K562 (cell line): Measurements from ENCODE around the gene IQCC. TPM values are rescaled to one million over a fixed set of nuclear protein-coding genes. Genes with fewer than 3 reads are reported as not detected.

Experiments
- ATF7 ChIP-seq: fragments of 450-650 bp; IDR thresholded peaks from 2 replicates; pipeline ENCODE4 v1.7.1; 2014; ENCODE audit warnings: mild to moderate bottlenecking, moderate library complexity
- BDP1 ChIP-seq: IDR thresholded peaks from 3 replicates; pipeline ENCODE4 v1.6.1; 2011; ENCODE audit not compliant: insufficient read length, insufficient read depth
- CBX2 ChIP-seq: fragments of 200-600 bp; sonication (generic); IDR thresholded peaks from one replicate; pipeline ENCODE4 v1.6.1; 2012; ENCODE audit warnings: mild to moderate bottlenecking, low read length, inconsistent platforms; ENCODE audit not compliant: insufficient read depth, poor library complexity, severe bottlenecking
- DMBX1 ChIP-seq: fragments of 250-450 bp; sonication (Bioruptor Pico); IDR thresholded peaks from 2 replicates; pipeline ENCODE4 v1.8.0; 2022; ENCODE audit warnings: inconsistent platforms, mild to moderate bottlenecking, moderate library complexity, borderline replicate concordance
- ESRRA ChIP-seq: fragments of 450-650 bp; IDR thresholded peaks from 2 replicates; pipeline ENCODE4 v1.6.1; 2014; ENCODE audit warnings: low read depth, mild to moderate bottlenecking, moderate library complexity, borderline replicate concordance
- ETV6 ChIP-seq, 3 experiments: fragments of 150-350 bp in 1 of 3; sonication (generic) in 1 of 3; formaldehyde crosslinking in 1 of 3; IDR thresholded peaks; 2 replicates each; pipeline versions ENCODE4 v1.6.1 to v1.8.0; 2014 to 2022; ENCODE audit warnings: borderline replicate concordance in 2 of 3, low read depth in 2 of 3, antibody characterized with exemption in 1 of 3, low read length in 1 of 3, mild to moderate bottlenecking in 1 of 3, missing genetic modification reagents in 1 of 3
- HDAC2 ChIP-seq: fragments of 450-650 bp; IDR thresholded peaks from 2 replicates; pipeline ENCODE4 v1.6.1; 2016; ENCODE audit warnings: mild to moderate bottlenecking
- KLF16 ChIP-seq: IDR thresholded peaks from 2 replicates; pipeline ENCODE4 v1.6.1; 2016; ENCODE audit warnings: antibody characterized with exemption
- NEUROD1 ChIP-seq: fragments of 150-350 bp; IDR thresholded peaks from 2 replicates; pipeline ENCODE4 v1.6.1; 2014; ENCODE audit warnings: borderline replicate concordance, low read length, low read depth; ENCODE audit not compliant: partially characterized antibody
- PHF8 ChIP-seq: fragments of 200-600 bp; sonication (generic); IDR thresholded peaks from 2 replicates; pipeline ENCODE4 v1.6.1; 2012; ENCODE audit warnings: mixed run types, mild to moderate bottlenecking, inconsistent platforms, low read length, moderate library complexity, borderline replicate concordance
- POLR2AphosphoS2 ChIP-seq: IDR thresholded peaks from 2 replicates; pipeline ENCODE4 v1.6.1; 2012; ENCODE audit warnings: low read length, improper control_type of control experiment
- PTBP1 ChIP-seq: fragments of 200-400 bp; formaldehyde crosslinking; IDR thresholded peaks from 2 replicates; pipeline ENCODE4 v1.6.1; 2017; ENCODE audit warnings: low read depth, low read length
- SIN3B ChIP-seq: fragments of 450-650 bp; IDR thresholded peaks from 2 replicates; pipeline ENCODE4 v1.6.1; 2017; ENCODE audit warnings: low read depth, mild to moderate bottlenecking, moderate library complexity
- SMARCC2 ChIP-seq: fragments of 450-650 bp; IDR thresholded peaks from 2 replicates; pipeline ENCODE4 v1.6.1; 2017; ENCODE audit warnings: antibody characterized with exemption, moderate library complexity, mild to moderate bottlenecking, low read depth
- TCF3 ChIP-seq: sonication (generic); formaldehyde crosslinking; IDR thresholded peaks from 2 replicates; pipeline ENCODE4 v1.4.0; 2020; ENCODE audit warnings: mild to moderate bottlenecking, missing genetic modification reagents
- TFAM ChIP-seq: fragments of 250-450 bp; sonication (Bioruptor Pico); conservative IDR thresholded peaks from 2 replicates; pipeline ENCODE4 v1.5.0; 2021; ENCODE audit warnings: mild to moderate bottlenecking, moderate library complexity
- WHSC1 ChIP-seq: IDR thresholded peaks from one replicate; pipeline ENCODE4 v1.6.1; 2012; ENCODE audit warnings: low read length, control low read depth, inconsistent platforms
- ZBTB17 ChIP-seq: fragments of 450-650 bp; formaldehyde crosslinking; IDR thresholded peaks from 2 replicates; pipeline ENCODE4 v1.4.0; 2020; ENCODE audit warnings: mild to moderate bottlenecking
- ZBTB7A ChIP-seq: IDR thresholded peaks from 2 replicates; pipeline ENCODE4 v1.6.1; 2011; ENCODE audit warnings: low read depth, mild to moderate bottlenecking, low read length, moderate library complexity, borderline replicate concordance; ENCODE audit not compliant: control insufficient read depth
- ZNF134 ChIP-seq: fragments of 250-450 bp; sonication (Bioruptor Pico); conservative IDR thresholded peaks from 2 replicates; pipeline ENCODE4 v1.4.0; 2020
- ZNF282 ChIP-seq: sonication (generic); formaldehyde crosslinking; IDR thresholded peaks from 2 replicates; pipeline ENCODE4 v1.8.1; 2023; ENCODE audit warnings: missing genetic modification reagents
- ZNF431 ChIP-seq: sonication (generic); formaldehyde crosslinking; IDR thresholded peaks from 2 replicates; pipeline ENCODE4 v1.8.0; 2022; ENCODE audit warnings: mild to moderate bottlenecking, missing genetic modification reagents
- polyA plus RNA-seq, 8 experiments: library from polyadenylated mRNA; depleted of rRNA in 4 of 8; stranded (reverse) in 5 of 8; unstranded in 3 of 8; fragments of >200 nt; fragmentation: Nextera tagmentation in 2 of 8; fragmentation: Illumina TruSeq in 1 of 8; extraction: Ambion mirVana in 2 of 8; extraction: Trizol in 1 of 8; gene quantifications; 2 replicates each; pipeline versions ENCODE4 v1.2.1 to v1.2.3, GENCODE V29; 2011 to 2014; ENCODE audit warnings: inconsistent platforms in 1 of 8, missing spikeins in 1 of 8
- total RNA-seq, 7 experiments: library from RNA; depleted of rRNA in 6 of 7; stranded (reverse); fragments of >200 nt in 6 of 7; fragmentation: Illumina TruSeq in 2 of 7; extraction: Trizol in 2 of 7; gene quantifications; 2 replicates each; pipeline versions ENCODE4 v1.2.1 to v1.2.3, GENCODE V29; 2011 to 2021; ENCODE audit warnings: low replicate concordance in 1 of 7
- TF ChIP-seq, protein P1 (sequence below): sonication (generic); formaldehyde crosslinking; IDR thresholded peaks from 2 replicates; pipeline ENCODE4 v1.8.0; 2022; ENCODE audit warnings: mild to moderate bottlenecking, low read depth, missing genetic modification reagents
- TF ChIP-seq, protein P2 (sequence below): fragments of 250-450 bp; sonication (Bioruptor Pico); IDR thresholded peaks from 2 replicates; pipeline ENCODE4 v1.4.0; 2020; ENCODE audit warnings: borderline replicate concordance
- TF ChIP-seq, protein P3 (sequence below): fragments of 450-650 bp; IDR thresholded peaks from 2 replicates; pipeline ENCODE4 v1.6.1; 2014; ENCODE audit warnings: low read depth, mild to moderate bottlenecking, moderate library complexity, borderline replicate concordance

Gene IQCC
- total and polyA plus RNA-seq, 9 of the 15 experiments (the other 6 are each of a cell fraction or from before 2014, with no cell fraction given) = 8.1 to 16.5 (median 10.7) TPM

DNA sequence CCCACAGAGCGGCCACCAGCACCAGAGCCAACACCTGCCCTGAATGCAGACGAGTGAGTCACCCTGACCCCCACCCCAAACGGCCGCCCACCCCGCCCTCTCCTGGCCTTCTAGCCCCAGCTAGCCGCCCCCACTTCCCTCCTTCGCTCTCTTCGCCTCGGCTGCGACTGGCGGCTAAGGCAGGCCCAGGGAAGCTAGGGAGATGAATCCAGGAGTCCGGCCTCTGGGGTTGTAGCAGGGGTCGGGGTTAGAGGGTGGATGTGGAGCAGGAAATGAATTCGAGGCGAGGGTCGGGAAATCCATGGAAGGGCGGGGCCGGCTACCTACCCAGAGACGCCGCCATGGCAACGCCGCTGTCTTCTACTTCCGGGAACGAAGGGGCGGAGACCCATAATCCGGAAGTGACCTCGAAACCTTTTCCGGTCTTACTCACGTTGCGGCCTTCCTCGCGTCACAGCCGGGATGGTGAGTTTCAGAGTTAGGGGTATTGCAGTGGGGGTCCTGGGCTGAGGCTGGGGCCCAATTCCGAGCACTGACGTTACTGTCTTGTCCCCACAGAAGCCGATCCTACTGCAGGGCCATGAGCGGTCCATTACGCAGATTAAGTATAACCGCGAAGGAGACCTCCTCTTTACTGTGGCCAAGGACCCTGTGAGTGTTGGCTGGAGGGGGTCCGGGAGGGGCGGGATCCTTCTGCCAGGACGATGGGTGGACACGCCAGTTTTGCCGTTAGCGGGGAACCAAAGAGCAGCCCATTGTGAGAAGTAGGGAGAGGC is 16.7 kb downstream of the IQCC start, which contains the start of the genes EIF3I and TMEM234 (continued):
- TF ChIP-seq ZBTB17 (CRISPR knock-in tag) (0 out of 2 replicates have a peak, but pooled peaks have one; percentile 8), PTBP1 (no peak), WHSC1 (no peak), TFAM (no peak), BDP1 (no peak), ZNF282 (CRISPR knock-in tag) (no peak), ESRRA (peak; percentile 65; the same call in 1 of the 2 replicates), KLF16 (no peak), POLR2AphosphoS2 (peak; percentile 70; the same call in 1 of the 2 replicates), ZNF134 (CRISPR knock-in tag) (no peak), ZBTB7A (peak; percentile 72), TCF3 (CRISPR knock-in tag) (no peak), CBX2 (no peak), SIN3B (peak; percentile 72), DMBX1 (CRISPR knock-in tag) (no peak), HDAC2 (peak; percentile 89; the same call in 1 of the 2 replicates), ETV6 (IDR thresholded peaks at IDR 0.05; ENCODE audit: borderline replicate concordance in 1 of 2, low read depth in 2 of 2, low read length in 1 of 2) (peak in 1 of 2 experiments; percentile 66; a peak in 1 of 4 replicates), ETV6 (CRISPR knock-in tag; IDR thresholded peaks at IDR 0.05; ENCODE audit: borderline replicate concordance) (peak; percentile 67; the same call in 1 of the 2 replicates), NEUROD1 (peak; percentile 21), ATF7 (peak; percentile 87), SMARCC2 (no peak), ZNF431 (CRISPR knock-in tag) (no peak), PHF8 (peak; percentile 94)
- TF ChIP-seq, protein P1, sequence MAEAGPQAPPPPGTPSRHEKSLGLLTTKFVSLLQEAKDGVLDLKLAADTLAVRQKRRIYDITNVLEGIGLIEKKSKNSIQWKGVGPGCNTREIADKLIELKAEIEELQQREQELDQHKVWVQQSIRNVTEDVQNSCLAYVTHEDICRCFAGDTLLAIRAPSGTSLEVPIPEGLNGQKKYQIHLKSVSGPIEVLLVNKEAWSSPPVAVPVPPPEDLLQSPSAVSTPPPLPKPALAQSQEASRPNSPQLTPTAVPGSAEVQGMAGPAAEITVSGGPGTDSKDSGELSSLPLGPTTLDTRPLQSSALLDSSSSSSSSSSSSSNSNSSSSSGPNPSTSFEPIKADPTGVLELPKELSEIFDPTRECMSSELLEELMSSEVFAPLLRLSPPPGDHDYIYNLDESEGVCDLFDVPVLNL = no peak
- TF ChIP-seq, protein P2, sequence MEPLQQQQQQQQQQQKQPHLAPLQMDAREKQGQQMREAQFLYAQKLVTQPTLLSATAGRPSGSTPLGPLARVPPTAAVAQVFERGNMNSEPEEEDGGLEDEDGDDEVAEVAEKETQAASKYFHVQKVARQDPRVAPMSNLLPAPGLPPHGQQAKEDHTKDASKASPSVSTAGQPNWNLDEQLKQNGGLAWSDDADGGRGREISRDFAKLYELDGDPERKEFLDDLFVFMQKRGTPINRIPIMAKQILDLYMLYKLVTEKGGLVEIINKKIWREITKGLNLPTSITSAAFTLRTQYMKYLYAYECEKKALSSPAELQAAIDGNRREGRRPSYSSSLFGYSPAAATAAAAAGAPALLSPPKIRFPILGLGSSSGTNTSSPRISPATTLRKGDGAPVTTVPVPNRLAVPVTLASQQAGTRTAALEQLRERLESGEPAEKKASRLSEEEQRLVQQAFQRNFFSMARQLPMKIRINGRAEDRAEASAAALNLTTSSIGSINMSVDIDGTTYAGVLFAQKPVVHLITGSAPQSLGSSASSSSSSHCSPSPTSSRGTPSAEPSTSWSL (CRISPR knock-in tag) = no peak
- TF ChIP-seq, protein P3, sequence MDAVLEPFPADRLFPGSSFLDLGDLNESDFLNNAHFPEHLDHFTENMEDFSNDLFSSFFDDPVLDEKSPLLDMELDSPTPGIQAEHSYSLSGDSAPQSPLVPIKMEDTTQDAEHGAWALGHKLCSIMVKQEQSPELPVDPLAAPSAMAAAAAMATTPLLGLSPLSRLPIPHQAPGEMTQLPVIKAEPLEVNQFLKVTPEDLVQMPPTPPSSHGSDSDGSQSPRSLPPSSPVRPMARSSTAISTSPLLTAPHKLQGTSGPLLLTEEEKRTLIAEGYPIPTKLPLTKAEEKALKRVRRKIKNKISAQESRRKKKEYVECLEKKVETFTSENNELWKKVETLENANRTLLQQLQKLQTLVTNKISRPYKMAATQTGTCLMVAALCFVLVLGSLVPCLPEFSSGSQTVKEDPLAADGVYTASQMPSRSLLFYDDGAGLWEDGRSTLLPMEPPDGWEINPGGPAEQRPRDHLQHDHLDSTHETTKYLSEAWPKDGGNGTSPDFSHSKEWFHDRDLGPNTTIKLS = peak; percentile 54; the same call in 1 of the 2 replicates
